ENCODE measurements around the gene SGSM1.
A peak's percentile ranks its signal among the peaks of the same experiment; 100 is the strongest.

Gene SGSM1

DNA sequence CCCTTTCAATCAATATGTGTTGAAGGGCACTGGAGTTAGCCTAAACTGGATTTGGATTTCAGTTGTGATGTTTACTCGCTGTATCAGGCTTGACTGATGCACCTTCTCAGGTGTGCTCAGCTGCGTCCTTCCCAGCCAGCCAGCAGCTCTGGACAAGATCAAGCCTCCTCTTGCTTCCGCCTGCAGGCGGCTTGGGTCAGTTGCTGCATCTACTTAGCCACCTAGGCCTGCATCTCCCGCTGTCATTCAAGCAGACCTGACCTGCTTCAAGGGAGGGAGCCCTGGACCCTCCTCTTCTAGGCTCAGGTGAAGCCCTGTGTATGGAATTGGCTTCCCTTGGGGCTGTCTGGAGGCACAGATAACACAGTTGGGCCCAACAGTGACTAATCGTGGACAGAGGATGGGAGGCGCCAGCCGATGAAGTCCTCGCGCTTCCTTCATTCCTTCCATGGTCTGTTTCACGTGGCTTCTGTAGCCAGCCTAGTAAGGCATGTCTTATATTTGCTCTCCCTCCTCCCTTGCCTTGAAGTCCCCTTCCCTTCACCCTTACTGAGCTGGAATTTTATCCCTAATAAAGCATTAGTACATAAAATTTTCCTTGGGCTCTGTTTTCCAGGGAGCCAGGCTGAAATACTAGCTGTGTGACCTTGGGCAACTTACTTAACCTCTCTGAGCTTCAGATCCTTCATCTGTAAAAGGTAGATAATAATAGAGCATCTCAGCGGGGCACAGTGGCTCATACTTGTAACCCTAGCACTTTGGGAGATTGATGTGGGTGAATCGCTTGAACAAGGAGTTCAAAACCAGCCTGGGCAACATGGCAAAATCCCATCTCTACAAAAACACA lies 142.6 kb downstream of the SGSM1 start:
- no peak for DNase-seq (ENCODE audit: low spot score)
- H3K27ac ChIP-seq = no peak overlapping the region
- TF ChIP-seq, protein P1, sequence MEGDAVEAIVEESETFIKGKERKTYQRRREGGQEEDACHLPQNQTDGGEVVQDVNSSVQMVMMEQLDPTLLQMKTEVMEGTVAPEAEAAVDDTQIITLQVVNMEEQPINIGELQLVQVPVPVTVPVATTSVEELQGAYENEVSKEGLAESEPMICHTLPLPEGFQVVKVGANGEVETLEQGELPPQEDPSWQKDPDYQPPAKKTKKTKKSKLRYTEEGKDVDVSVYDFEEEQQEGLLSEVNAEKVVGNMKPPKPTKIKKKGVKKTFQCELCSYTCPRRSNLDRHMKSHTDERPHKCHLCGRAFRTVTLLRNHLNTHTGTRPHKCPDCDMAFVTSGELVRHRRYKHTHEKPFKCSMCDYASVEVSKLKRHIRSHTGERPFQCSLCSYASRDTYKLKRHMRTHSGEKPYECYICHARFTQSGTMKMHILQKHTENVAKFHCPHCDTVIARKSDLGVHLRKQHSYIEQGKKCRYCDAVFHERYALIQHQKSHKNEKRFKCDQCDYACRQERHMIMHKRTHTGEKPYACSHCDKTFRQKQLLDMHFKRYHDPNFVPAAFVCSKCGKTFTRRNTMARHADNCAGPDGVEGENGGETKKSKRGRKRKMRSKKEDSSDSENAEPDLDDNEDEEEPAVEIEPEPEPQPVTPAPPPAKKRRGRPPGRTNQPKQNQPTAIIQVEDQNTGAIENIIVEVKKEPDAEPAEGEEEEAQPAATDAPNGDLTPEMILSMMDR (IDR thresholded peaks at IDR 0.05) = no peak
- H3K4me3 ChIP-seq = no peak overlapping the region

DNA sequence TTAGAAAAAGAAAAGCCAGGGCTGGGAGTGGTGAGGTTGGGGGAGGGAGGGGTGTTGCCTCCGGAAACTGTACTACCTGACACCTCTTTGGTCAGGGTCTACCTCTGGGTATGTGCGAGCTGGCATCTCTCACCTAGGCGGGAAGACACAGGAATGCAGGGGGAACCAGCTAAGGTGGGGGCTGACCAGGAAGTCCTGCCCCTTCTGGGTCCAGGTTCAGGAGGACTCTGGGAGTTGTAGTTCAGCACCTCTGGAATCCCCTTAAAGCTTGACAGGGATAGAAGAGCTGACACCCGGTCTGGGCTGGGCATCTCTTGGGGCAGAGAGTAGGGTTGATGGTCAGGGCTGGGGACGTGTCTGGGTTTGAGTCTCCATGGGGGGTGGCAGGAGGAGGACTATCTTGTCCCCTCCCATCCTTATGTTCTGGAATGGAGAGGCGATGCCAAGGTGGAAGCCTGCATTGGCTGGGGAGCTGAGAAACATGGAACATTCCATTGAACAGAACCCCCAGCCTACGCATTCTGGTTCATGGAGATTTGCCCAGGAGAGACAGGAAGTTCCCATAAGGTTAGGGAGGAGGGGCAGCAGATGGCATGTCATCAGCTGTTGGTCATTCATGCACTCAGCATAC lies 144.4 kb downstream of the SGSM1 start:
- no peak overlapping the region for H3K4me3 ChIP-seq
- TF ChIP-seq, protein P1 (IDR thresholded peaks at IDR 0.05) = no peak
- no peak for DNase-seq (ENCODE audit: low spot score)
- no peak overlapping the region for H3K27ac ChIP-seq

DNA sequence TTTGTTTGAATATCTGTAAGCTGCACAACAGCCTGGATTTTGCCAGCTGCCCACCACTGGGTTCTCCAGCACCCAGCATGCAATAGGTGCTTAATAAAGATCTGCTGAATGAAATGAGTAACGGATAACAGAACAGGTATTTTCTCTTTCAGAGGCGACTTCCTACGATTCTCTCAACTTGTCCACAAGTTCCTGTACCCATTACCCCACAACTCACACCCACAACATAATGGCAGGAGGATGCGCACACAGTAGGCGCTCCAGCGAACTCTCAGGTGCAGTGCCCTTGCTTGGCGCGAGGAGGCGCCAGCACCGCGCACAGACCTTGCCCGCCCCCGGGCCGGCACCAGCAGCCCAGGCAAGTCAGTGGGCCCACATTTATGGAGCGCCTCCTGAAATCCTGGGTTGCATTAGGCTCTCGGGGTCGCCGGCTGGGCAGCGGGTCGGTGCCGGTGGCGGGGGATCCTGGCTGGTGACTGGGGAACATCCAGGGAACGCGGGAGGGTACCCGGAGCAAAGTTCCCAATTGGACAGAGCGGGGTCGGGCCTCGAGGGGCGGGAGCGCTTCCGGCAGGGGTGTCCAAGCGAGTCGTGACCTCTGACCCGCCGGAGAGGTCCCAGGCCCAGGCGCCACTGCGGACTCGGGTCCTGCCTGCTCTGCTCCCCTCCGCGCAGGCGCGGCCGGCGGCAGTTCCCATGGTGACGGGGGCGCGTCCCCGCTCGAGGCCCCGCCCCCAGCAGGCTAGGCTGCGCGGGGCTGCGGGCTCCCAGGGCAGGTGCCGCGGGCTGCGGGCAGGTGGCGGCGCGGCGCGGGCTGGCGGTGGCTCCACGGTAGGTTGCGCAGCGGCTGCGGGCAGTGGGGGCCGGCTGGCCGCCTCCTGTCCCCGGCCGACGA lies 146.2 kb downstream of the SGSM1 start, which contains the start of gene KIAA1671:
TSS of gene KIAA1671 (plus strand) at position 775 of the 895 bp plus-strand sequence. CDS start 75,284 bp downstream, outside the sequence.
- Histone ChIP-seq H3K4me3 (peak within 1 kb of the TSS; percentile 82), H3K27ac (peak within 1 kb of the TSS; percentile 73 to 81)
- TF ChIP-seq, protein P1 (IDR thresholded peaks at IDR 0.05) = peak; percentile 96
- DNase-seq (ENCODE audit: low spot score) = peak; percentile 87

DNA sequence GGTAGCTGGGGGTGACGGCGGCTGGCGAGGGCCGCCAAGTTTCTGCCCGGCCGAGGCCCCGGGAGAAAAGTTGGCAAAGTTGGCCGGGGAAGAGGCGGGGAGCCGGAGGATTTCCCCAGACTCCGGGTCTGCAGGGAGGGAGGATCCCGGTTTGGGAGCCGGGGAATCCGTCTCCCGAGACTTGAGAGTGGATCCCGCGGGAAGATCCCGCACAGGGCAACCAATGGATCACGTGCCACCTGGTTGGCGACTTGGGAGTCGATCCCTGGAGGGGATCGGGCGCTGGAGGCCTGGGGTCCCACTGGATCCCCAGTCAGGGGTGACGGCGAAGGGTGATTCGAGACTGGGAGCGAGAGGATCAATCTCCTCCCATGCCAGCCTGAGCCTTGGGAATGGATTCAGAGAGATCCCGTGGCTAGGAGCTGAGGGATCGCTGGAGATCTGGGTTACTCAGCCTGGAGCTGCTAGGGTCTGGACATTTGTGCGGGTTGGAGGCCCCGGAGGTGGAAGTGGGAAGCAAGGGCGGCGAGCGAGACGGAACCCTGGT lies 146.9 kb downstream of the SGSM1 start:
- TF ChIP-seq, protein P1 (IDR thresholded peaks at IDR 0.05) = no peak
- peak overlapping the region; percentile 73 to 81 for H3K27ac ChIP-seq
- DNase-seq (ENCODE audit: low spot score) = peak; percentile 82
- H3K4me3 ChIP-seq = peak overlapping the region; percentile 82

DNA sequence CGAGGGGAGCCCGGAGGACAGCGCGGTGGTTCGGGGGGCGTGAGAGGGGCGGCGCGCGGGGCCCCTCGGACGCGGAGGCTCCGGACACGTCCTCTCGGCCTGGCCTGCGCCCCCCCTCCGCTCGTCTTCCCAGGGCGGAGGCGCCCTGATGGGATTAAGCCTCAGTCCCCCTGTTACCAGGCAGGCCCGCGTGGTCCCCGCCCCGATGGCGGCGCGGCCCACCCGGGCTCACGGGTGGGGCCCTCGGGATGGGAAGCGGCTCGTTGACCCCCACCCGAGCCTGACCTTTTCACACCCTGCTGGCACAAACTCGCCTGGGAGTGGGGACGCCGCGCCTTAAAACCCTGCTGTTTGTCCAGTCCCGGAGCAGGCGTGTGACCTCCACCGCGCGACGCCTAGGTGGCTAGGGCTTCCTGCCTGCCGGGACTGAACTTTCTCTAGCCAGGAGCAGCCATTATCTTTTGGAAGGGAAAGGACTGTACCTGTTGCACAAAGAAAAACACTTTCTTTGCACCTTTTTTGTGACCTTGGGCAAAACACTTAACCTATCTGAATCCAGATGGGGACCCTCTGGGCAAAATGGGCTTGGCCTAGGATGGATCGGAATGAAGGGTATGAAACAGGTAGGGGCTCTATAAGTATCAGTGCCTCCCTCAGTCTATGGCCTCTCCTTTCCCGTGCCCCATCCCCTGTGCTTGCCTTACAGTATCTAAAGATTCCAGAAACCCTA lies 147.5 kb downstream of the SGSM1 start:
- TF ChIP-seq, protein P1 (IDR thresholded peaks at IDR 0.05) = no peak
- peak overlapping the region; percentile 73 to 81 for H3K27ac ChIP-seq
- DNase-seq (ENCODE audit: low spot score) = no peak
- H3K4me3 ChIP-seq = peak overlapping the region; percentile 82

DNA sequence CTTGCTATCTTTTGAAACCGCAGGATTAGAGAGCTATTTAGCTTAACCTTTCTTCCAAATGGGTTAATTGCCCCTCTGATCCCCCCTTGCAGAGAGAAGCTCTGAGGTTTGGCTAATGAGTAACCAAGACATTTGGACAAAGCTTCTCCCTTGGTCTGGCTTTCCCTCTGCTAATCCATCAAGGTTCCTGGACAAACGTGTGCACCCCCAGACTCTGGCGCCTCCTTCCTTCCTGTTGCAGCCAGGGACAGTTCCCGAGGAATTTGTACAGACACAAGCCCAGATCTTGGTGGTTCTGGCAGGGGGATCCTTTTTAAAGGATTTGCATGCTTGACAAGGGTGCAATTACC lies 148.1 kb downstream of the SGSM1 start:
- TF ChIP-seq, protein P1 (IDR thresholded peaks at IDR 0.05) = no peak
- Histone ChIP-seq H3K4me3 (peak overlapping the region; percentile 82), H3K27ac (peak overlapping the region in 1 of 2 donors; percentile 81)
- no peak for DNase-seq (ENCODE audit: low spot score)

Data from coronary artery (tissue), 2 donors.